ENCODE results near the gene GATAD2A.

Gene GATAD2A

GRCh38 chr19:19532806-19533701 lies 127.6 kb downstream of the GATAD2A start:
- DNase-seq (ENCODE audit: low read depth): no peak
- no peak overlapping the region for H3K4me3 ChIP-seq (ENCODE audit: low read length)
- TF ChIP-seq CTCF (conservative IDR thresholded peaks at IDR 0.05; ENCODE audit: low read length): no peak

- DNase-seq (ENCODE audit: low read depth): no peak
- TF ChIP-seq CTCF (conservative IDR thresholded peaks at IDR 0.05; ENCODE audit: low read length): no peak
- H3K4me3 ChIP-seq (ENCODE audit: low read length): no peak overlapping the region
Observed at GRCh38 chr19:19533841-19534240, 128.4 kb downstream of the GATAD2A start.

DNA sequence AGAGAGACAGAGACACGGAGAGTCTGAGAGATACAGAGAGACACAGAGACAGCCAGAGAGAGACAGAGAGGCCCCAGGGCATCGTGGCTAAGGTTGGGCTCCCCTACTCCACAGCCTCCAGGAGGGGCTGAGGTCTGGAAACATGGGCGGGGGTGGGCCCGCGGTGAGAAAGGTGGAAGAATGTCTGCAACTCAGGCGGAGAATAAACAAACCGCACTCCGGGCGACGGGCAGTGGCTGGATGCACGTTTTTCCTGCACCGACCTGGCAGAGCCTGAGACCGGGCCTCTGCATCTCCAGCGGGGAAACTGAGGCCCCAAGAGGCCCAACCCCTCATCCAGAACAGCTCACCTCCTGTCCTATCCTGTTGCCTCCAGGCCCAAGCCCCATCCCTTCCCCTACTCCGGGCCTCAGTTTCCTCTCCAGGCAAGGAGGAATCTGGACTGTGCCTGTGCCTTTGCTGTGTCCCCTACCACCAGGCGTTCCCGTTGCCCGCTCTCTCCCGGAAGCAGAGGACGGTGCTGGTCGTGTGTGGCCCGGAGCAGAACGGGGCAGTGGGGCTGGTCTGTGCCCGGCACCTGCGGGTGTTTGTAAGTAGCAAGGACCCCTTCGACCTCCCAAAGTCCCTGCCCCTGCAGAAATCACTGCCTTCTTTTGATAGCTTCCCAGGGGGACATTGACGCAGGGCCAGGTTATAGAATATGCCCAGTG lies 129.2 kb downstream of the GATAD2A start:
- no peak for TF ChIP-seq CTCF (conservative IDR thresholded peaks at IDR 0.05; ENCODE audit: low read length)
- DNase-seq (ENCODE audit: low read depth): no peak
- H3K4me3 ChIP-seq (ENCODE audit: low read length): no peak overlapping the region

DNA sequence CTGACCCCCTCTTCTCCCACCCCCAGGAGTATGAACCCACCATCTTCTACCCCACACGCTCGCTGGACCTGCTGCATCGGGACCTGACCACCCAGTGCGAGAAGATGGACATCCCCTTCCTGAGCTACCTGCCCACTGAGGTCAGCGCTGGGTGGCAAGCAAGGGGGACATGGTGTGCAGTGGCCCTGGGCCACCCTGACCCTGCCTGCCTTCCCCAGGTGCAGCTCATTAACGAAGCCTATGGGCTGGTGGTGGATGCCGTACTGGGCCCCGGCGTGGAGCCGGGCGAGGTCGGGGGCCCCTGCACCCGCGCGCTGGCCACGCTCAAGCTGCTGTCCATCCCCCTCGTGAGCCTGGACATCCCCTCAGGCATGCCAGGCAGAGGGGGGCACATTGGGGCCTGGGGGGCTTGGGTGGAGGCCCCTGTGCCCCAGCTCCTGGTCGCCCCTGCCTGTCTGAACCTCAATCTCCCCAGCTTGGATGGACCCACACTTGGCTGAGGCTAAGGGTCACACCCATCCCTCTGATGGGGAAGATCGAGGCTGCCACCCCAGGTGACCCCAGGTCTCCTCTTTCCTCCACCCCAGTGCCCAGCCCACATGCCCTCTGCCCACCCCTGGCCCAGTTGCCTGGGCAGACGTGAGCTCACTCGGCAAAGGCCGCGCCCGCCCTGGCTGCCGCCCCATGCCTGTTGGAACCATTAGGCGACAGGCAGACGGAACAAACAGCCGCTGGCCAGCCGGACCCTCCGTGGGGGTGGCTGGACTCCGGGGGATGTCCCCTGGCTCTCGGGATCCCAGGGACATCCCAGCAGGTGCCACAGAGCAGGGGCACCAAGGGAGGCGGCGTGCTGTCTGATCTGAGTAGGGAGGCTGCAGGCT lies 130.1 kb downstream of the GATAD2A start:
- no peak overlapping the region for H3K4me3 ChIP-seq (ENCODE audit: low read length)
- no peak for TF ChIP-seq CTCF (conservative IDR thresholded peaks at IDR 0.05; ENCODE audit: low read length)
- DNase-seq (ENCODE audit: low read depth): no peak

GRCh38 chr19:19537075-19538048 lies 131.9 kb downstream of the GATAD2A start:
- DNase-seq (ENCODE audit: low read depth): no peak
- TF ChIP-seq CTCF (conservative IDR thresholded peaks at IDR 0.05; ENCODE audit: low read length): no peak
- peak overlapping the region; percentile 7; the same call in 1 of the 2 replicates for H3K4me3 ChIP-seq (ENCODE audit: low read length)

Data from AG10803 (cell line).